Placental pericyte (primary cell): ENCODE measurements around the gene FAM181B. TPM values are rescaled to one million over a fixed set of nuclear protein-coding genes. Genes with fewer than 3 reads are reported as not detected.

Experiments
- small RNA-seq: library from RNA; depleted of rRNA; stranded (forward); fragments of <200 nt; gene quantifications from one replicate; pipeline ENCODE3, GENCODE V24; 2012; ENCODE audit warnings: low replicate concordance
- total RNA-seq: library from RNA; depleted of rRNA; stranded (reverse); fragments of >200 nt; gene quantifications from 2 replicates; pipeline ENCODE4 v1.2.3, GENCODE V29; 2012

Gene FAM181B
- not detected in 2 replicates for total RNA-seq

GRCh38 chr11:82733444-82734119 lies at the start of gene FAM181B:
FAM181B (minus strand) TSS chr11:82733864; CDS start chr11:82733729, 135 bp downstream.

Small RNA genes lying within 50 kb of the gene (small RNA-seq; reads per million reads assigned to genes)
- gene RPS28P7: 0.88 reads per million, percentile 40 among the genes with 10 or more reads in this experiment

Other genes starting within 250 kb of the FAM181B start
- gene PRCP, start 166.6 kb upstream of the FAM181B start, total RNA-seq: 22.8 and 33.0 TPM in 2 replicates
- under 0.01 and 13.3 TPM in 2 replicates for gene DDIAS, start 167.9 kb upstream of the FAM181B start, total RNA-seq